Spleen (tissue), 11 donors: ENCODE measurements around the gene VPS37D. TPM values are rescaled to one million over a fixed set of nuclear protein-coding genes. Genes with fewer than 3 reads are reported as not detected.

Experiments
- DNase-seq: peaks from one replicate; pipeline ENCODE4 v3.0.0-alpha.2; 2020
- H3K27ac ChIP-seq, 8 donors: fragments of 200-600 bp; sonication (generic) in 7 of 8; 1 replicate in 4 of 8; 2 replicates in 4 of 8; pipeline versions ENCODE4 v1.5.0 to v1.8.0; 2016 to 2021; ENCODE audit warnings: inconsistent platforms in 4 of 8, mild to moderate bottlenecking in 4 of 8, moderate library complexity in 1 of 8
- H3K27me3 ChIP-seq, 7 donors: fragments of 200-600 bp; sonication (generic) in 6 of 7; replicated peaks in 1 of 7; 1 replicate in 4 of 7; 2 replicates in 3 of 7; pipeline versions ENCODE4 v1.5.0 to v1.8.0; 2016 to 2021; ENCODE audit warnings: inconsistent platforms in 3 of 7, mild to moderate bottlenecking in 1 of 7
- H3K36me3 ChIP-seq, 6 donors: fragments of 200-600 bp; sonication (generic) in 5 of 6; 1 replicate in 4 of 6; 2 replicates in 2 of 6; pipeline versions ENCODE4 v1.5.0 to v1.8.0; 2016 to 2021; ENCODE audit warnings: inconsistent platforms in 2 of 6
- H3K4me1 ChIP-seq, 6 donors: fragments of 200-600 bp; sonication (generic) in 5 of 6; 1 replicate in 3 of 6; 2 replicates in 3 of 6; pipeline versions ENCODE4 v1.5.0 to v1.8.0; 2016 to 2021; ENCODE audit warnings: inconsistent platforms in 3 of 6
- H3K4me3 ChIP-seq, 8 donors: fragments of 200-600 bp; sonication (generic) in 7 of 8; 1 replicate in 4 of 8; 2 replicates in 4 of 8; pipeline versions ENCODE4 v1.5.0 to v1.8.0; 2016 to 2021; ENCODE audit warnings: inconsistent platforms in 4 of 8, mild to moderate bottlenecking in 4 of 8, moderate library complexity in 2 of 8
- H3K9me3 ChIP-seq, 8 donors: fragments of 200-600 bp; sonication (generic) in 7 of 8; 1 replicate in 4 of 8; 2 replicates in 4 of 8; pipeline versions ENCODE4 v1.5.0 to v1.8.0; 2016 to 2021; ENCODE audit warnings: inconsistent platforms in 4 of 8
- CTCF ChIP-seq, 11 experiments: fragments of 200-600 bp in 7 of 11; fragments of 450-650 bp in 4 of 11; sonication (generic) in 4 of 11; IDR thresholded peaks in 8 of 11; conservative IDR thresholded peaks in 3 of 11; 1 replicate in 7 of 11; 2 replicates in 4 of 11; pipeline versions ENCODE4 v1.4.0 to v1.8.0; 2016 to 2021; ENCODE audit warnings: antibody characterized with exemption in 11 of 11, inconsistent platforms in 4 of 11, mild to moderate bottlenecking in 1 of 11
- POLR2A ChIP-seq, 3 donors: fragments of 450-650 bp; IDR thresholded peaks; one replicate each; pipeline ENCODE4 v1.5.1; 2017; ENCODE audit warnings: antibody characterized with exemption in 3 of 3, mild to moderate bottlenecking in 1 of 3
- POLR2AphosphoS5 ChIP-seq, 3 donors: sonication (generic); formaldehyde crosslinking; IDR thresholded peaks; one replicate each; pipeline ENCODE4 v1.5.1; 2017; ENCODE audit warnings: antibody characterized with exemption in 3 of 3
- whole genome bisulfite sequencing, 5 donors: extraction: QIAGEN DNeasy Blood & Tissue Kit in 3 of 5; methylation state at CpG; one replicate each; pipeline versions ENCODE4 v1.1.5 to v1.1.7; 2013 to 2018; 5-methylcytosine and 5-hydroxymethylcytosine counted together
- intact Hi-C: fragments of 100-400 bp; cut with DNase I; formaldehyde crosslinking; loops from one replicate; pipeline ENCODE4 v1.15.0; 2023; ENCODE audit warnings: low total_unique reads
- polyA plus RNA-seq, 3 donors: library from polyadenylated mRNA; stranded (reverse); fragments of 200-250 nt; gene quantifications; one replicate each; pipeline ENCODE4 v1.2.1, GENCODE V29; 2013
- total RNA-seq, 7 donors: library from RNA; depleted of rRNA in 3 of 7; stranded (reverse); fragments of >200 nt in 3 of 7; fragmentation: NEBNext Ultra II Directional in 4 of 7; extraction: Animal tissue kit (Norgen Biotek cat#: 25700) in 4 of 7; gene quantifications; one replicate each; pipeline versions ENCODE4 v1.1.0 to v1.2.1, GENCODE V29; 2016 to 2021
- donor health status: healthy with polysubstance abuse.
- donor health status: DM: no; HTN: no; CAD: no; lungs with moderate emphysema.
- donor health status: DM: no; HTN: no; CAD: no.
- donor health status: Bipolar disorder and iron deficiency.
- donor health status: healthy.
- donor health status: DM: no; HTN: no; CAD: no.
- donor health status: DM: yes; HTN: yes; CAD: no.

Gene VPS37D
- total and polyA plus RNA-seq, 10 donors = 0.23 to 1.6 (median 0.95) TPM

GRCh38 chr7:73683788-73684693, 16.4 kb downstream of the VPS37D start:
- H3K27ac ChIP-seq = peak overlapping the region; percentile 65 to 89 (median 84)
- no peaks in the 10 kb centered on the region for H3K27me3 ChIP-seq
- H3K36me3 ChIP-seq = peaks cover 0 to 43% (median 19%) of the 10 kb centered on the region in 6 donors
- DNase-seq = no peak
- no peaks in the 10 kb centered on the region for H3K9me3 ChIP-seq
- 30 to 34% (median 33%) methylated on average over 57 to 58 of the region's 58 CpGs for WGBS, 5 donors
- intact Hi-C loops = loop anchor here (10.0 kb wide), 1 partner anchor 51 kb away; the partner anchor contains the start of gene ABHD11
- no peak for TF ChIP-seq POLR2AphosphoS5 (IDR thresholded peaks at IDR 0.05)
- TF ChIP-seq CTCF (IDR thresholded peaks at IDR 0.05 in 8 of 11, conservative IDR thresholded peaks at IDR 0.05 in 3 of 11) = no peak
- TF ChIP-seq POLR2A (IDR thresholded peaks at IDR 0.05) = no peak
- H3K4me1 ChIP-seq = peaks cover 20 to 73% (median 42%) of the 10 kb centered on the region in 6 donors
- H3K4me3 ChIP-seq = peak overlapping the region; percentile 86 to 100 (median 96)

- Histone ChIP-seq H3K36me3 (peaks cover 0 to 48% (median 28%) of the 10 kb centered on the region in 6 donors), H3K27ac (no peak overlapping the region), H3K4me3 (no peak overlapping the region), H3K4me1 (peaks cover 20 to 61% (median 39%) of the 10 kb centered on the region in 6 donors), H3K9me3 (no peaks in the 10 kb centered on the region), H3K27me3 (no peaks in the 10 kb centered on the region)
- 95 to 98% (median 96%) methylated on average over 18 of the region's 18 CpGs for WGBS, 5 donors
- DNase-seq = no peak
- no peak for TF ChIP-seq POLR2A (IDR thresholded peaks at IDR 0.05)
- intact Hi-C loops = loop anchor here (10.0 kb wide), 1 partner anchor 49 kb away; the partner anchor contains the start of gene ABHD11
Measured at GRCh38 chr7:73685311-73685710, 17.7 kb downstream of the VPS37D start.

- H3K4me1 ChIP-seq = peaks cover 3 to 33% (median 14%) of the 10 kb centered on the region in 6 donors
- WGBS, 5 donors = 88 to 96% (median 95%) methylated on average over 8 of the region's 8 CpGs
- no peak for DNase-seq
- H3K27ac ChIP-seq = no peak overlapping the region
- intact Hi-C loops = loop anchor here (10.0 kb wide), 1 partner anchor 47 kb away; the partner anchor contains the start of gene ABHD11
- no peak overlapping the region for H3K4me3 ChIP-seq
- TF ChIP-seq CTCF (IDR thresholded peaks at IDR 0.05 in 8 of 11, conservative IDR thresholded peaks at IDR 0.05 in 3 of 11) (no peak), POLR2AphosphoS5 (IDR thresholded peaks at IDR 0.05) (no peak), POLR2A (IDR thresholded peaks at IDR 0.05) (no peak)
- H3K9me3 ChIP-seq = no peaks in the 10 kb centered on the region
- no peaks in the 10 kb centered on the region for H3K27me3 ChIP-seq
- H3K36me3 ChIP-seq = peaks cover 0 to 72% (median 57%) of the 10 kb centered on the region in 6 donors
Measured at GRCh38 chr7:73688288-73688687, 20.7 kb downstream of the VPS37D start.

GRCh38 chr7:73690646-73691045, 23.0 kb downstream of the VPS37D start:
- H3K36me3 ChIP-seq = peaks cover 0 to 96% (median 80%) of the 10 kb centered on the region in 6 donors
- no peaks in the 10 kb centered on the region for H3K9me3 ChIP-seq
- no peaks in the 10 kb centered on the region for H3K27me3 ChIP-seq
- H3K4me1 ChIP-seq = peaks cover 0 to 14% (median under 1%) of the 10 kb centered on the region in 6 donors
- no peak for DNase-seq
- 72 to 86% (median 82%) methylated on average over 7 of the region's 7 CpGs for WGBS, 5 donors
- no peak overlapping the region for H3K27ac ChIP-seq
- TF ChIP-seq CTCF (IDR thresholded peaks at IDR 0.05 in 8 of 11, conservative IDR thresholded peaks at IDR 0.05 in 3 of 11) = no peak
- no peak for TF ChIP-seq POLR2AphosphoS5 (IDR thresholded peaks at IDR 0.05)
- no peak for TF ChIP-seq POLR2A (IDR thresholded peaks at IDR 0.05)
- intact Hi-C loops = no loop called here
- no peak overlapping the region for H3K4me3 ChIP-seq
